GM12878 (cell line): ENCODE results near the gene DBI.

ENCODE experiments used
- CREM ChIP-seq: IDR thresholded peaks from 2 replicates; pipeline ENCODE4 v1.6.1; 2014; ENCODE audit warnings: antibody characterized with exemption, low read depth
- EZH2 ChIP-seq: IDR thresholded peaks from 2 replicates; pipeline ENCODE4 v1.6.1; 2012; ENCODE audit warnings: low read depth, mild to moderate bottlenecking, control low read depth, inconsistent platforms, low read length, borderline replicate concordance; ENCODE audit not compliant: control insufficient read depth
- SMC3 ChIP-seq: IDR thresholded peaks from 2 replicates; pipeline ENCODE4 v1.6.1; 2011; ENCODE audit warnings: low read length, improper control_type of control experiment, borderline replicate concordance
- TF ChIP-seq, protein P1 (sequence below), 3 experiments: IDR thresholded peaks in 2 of 3; conservative IDR thresholded peaks in 1 of 3; 2 replicates each; pipeline ENCODE4 v1.5.1; 2011; ENCODE audit warnings: low read depth in 3 of 3, low read length in 3 of 3, mild to moderate bottlenecking in 3 of 3, control low read depth in 2 of 3, moderate library complexity in 2 of 3, inconsistent platforms in 1 of 3, mixed read lengths in 1 of 3; ENCODE audit not compliant: control insufficient read depth in 2 of 3, insufficient read depth in 1 of 3; ENCODE audit errors: extremely low read depth in 1 of 3

DNA sequence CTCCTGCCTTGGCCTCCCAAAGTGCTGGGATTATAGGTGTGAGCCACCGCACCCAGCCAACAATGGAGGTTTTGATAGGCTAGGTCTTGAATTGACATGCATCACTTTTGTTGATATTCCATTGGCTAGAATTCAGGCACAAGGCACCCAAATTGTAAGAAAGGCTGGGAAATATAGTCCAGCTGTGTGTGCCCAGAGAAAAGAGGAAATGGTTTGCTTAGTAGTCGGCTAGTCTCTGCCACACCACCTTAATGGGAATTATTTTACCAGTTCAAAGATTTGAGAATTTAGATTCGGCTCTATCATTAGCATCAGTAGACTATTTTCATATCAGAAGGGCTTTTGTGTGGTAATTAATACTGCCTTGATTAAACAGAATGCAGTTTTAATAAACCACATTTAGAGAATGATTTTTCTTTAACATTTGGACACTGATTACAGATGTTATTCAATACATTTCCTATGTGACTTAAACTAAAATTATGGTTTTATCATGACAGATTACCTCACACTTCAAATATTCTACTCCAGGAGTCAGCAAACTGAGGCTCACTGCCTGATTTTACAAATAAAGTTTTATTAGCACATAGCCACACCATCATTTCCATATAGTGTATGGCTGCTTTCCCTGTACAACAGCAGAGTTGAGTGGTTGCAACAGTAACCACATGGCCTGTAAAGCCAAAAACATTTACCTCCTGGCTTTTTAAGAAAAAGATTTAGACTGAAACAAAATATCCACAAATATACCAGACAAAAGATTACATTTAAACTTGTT, 27.4 kb downstream of the DBI start:
- TF ChIP-seq, protein P1, sequence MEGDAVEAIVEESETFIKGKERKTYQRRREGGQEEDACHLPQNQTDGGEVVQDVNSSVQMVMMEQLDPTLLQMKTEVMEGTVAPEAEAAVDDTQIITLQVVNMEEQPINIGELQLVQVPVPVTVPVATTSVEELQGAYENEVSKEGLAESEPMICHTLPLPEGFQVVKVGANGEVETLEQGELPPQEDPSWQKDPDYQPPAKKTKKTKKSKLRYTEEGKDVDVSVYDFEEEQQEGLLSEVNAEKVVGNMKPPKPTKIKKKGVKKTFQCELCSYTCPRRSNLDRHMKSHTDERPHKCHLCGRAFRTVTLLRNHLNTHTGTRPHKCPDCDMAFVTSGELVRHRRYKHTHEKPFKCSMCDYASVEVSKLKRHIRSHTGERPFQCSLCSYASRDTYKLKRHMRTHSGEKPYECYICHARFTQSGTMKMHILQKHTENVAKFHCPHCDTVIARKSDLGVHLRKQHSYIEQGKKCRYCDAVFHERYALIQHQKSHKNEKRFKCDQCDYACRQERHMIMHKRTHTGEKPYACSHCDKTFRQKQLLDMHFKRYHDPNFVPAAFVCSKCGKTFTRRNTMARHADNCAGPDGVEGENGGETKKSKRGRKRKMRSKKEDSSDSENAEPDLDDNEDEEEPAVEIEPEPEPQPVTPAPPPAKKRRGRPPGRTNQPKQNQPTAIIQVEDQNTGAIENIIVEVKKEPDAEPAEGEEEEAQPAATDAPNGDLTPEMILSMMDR (IDR thresholded peaks at IDR 0.05 in 2 of 3, conservative IDR thresholded peaks at IDR 0.05 in 1 of 3; ENCODE audit: control insufficient read depth in 2 of 3, extremely low read depth in 1 of 3, insufficient read depth in 1 of 3, low read depth in 3 of 3, low read length in 3 of 3), result no peak
- TF ChIP-seq SMC3, result no peak
- TF ChIP-seq EZH2, result no peak
- TF ChIP-seq CREM, result no peak
